ENCODE measurements around the gene MSI2.

DNA sequence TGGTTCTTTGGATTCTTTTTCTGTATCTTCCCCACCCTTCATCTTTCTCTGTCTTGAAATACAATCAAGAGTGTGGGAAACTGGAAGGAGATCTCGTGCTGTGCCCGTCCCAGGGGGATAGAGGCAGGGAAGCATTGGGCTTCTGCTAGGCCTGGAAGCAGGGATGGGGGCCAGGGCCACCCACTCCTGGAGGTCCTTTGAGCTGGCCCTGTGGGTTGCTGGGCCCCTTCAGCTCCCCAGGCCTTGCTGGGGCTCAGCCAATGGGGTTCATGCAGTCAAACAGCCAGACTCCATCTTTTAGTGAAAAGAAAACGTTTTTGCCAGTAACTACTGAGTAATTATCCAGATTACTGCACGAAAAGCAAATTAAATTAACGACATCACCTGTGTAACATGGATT, 421.0 kb downstream of the MSI2 start:
- TF ChIP-seq, protein P1, sequence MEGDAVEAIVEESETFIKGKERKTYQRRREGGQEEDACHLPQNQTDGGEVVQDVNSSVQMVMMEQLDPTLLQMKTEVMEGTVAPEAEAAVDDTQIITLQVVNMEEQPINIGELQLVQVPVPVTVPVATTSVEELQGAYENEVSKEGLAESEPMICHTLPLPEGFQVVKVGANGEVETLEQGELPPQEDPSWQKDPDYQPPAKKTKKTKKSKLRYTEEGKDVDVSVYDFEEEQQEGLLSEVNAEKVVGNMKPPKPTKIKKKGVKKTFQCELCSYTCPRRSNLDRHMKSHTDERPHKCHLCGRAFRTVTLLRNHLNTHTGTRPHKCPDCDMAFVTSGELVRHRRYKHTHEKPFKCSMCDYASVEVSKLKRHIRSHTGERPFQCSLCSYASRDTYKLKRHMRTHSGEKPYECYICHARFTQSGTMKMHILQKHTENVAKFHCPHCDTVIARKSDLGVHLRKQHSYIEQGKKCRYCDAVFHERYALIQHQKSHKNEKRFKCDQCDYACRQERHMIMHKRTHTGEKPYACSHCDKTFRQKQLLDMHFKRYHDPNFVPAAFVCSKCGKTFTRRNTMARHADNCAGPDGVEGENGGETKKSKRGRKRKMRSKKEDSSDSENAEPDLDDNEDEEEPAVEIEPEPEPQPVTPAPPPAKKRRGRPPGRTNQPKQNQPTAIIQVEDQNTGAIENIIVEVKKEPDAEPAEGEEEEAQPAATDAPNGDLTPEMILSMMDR (IDR thresholded peaks at IDR 0.05; ENCODE audit: extremely low read depth in 1 of 2, insufficient read depth in 1 of 2, low read depth in 1 of 2, low read length in 2 of 2) = no peak
- TF ChIP-seq EZH2 (IDR thresholded peaks at IDR 0.05; ENCODE audit: borderline replicate concordance, low read depth, low read length, severe bottlenecking) (no peak), POLR2A (IDR thresholded peaks at IDR 0.05; ENCODE audit: low read depth, low read length) (no peak), POLR2AphosphoS5 (IDR thresholded peaks at IDR 0.05; ENCODE audit: insufficient read depth, low read depth, low read length) (no peak), FOS (IDR thresholded peaks at IDR 0.05; ENCODE audit: borderline replicate concordance, insufficient read depth, low read length) (no peak), MYC (IDR thresholded peaks at IDR 0.05; ENCODE audit: low read depth, low read length) (no peak), GATA2 (IDR thresholded peaks at IDR 0.05; ENCODE audit: insufficient read depth, insufficient read length, low read depth, low read length) (no peak), JUN (IDR thresholded peaks at IDR 0.05; ENCODE audit: borderline replicate concordance, insufficient read depth, insufficient read length, low read depth) (no peak)
- TF ChIP-seq, protein P2, sequence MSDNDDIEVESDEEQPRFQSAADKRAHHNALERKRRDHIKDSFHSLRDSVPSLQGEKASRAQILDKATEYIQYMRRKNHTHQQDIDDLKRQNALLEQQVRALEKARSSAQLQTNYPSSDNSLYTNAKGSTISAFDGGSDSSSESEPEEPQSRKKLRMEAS (IDR thresholded peaks at IDR 0.05; ENCODE audit: insufficient read depth, insufficient read length) = no peak

Measured in endothelial cell of umbilical vein (primary cell).